Mesenchymal stem cell (in vitro differentiated cells and primary cell): Measurements from ENCODE around the gene TBK1.
A peak's percentile ranks its signal among the peaks of the same experiment; 100 is the strongest.

Source experiments
- DNase-seq: peaks from one replicate; pipeline ENCODE4 v3.0.0-alpha.2; 2013
- H2AFZ ChIP-seq: one replicate; pipeline ENCODE4 v1.6.1; 2013; ENCODE audit warnings: low read depth, mild to moderate bottlenecking, control low read depth, inconsistent platforms, low read length, moderate library complexity
- H2AK5ac ChIP-seq: 2 replicates; pipeline ENCODE4 v1.6.1; 2013; ENCODE audit warnings: low read length, moderate library complexity, mild to moderate bottlenecking, inconsistent platforms; ENCODE audit not compliant: severe bottlenecking
- H2BK120ac ChIP-seq: one replicate; pipeline ENCODE4 v1.6.1; 2013; ENCODE audit warnings: low read depth, mild to moderate bottlenecking, inconsistent platforms, low read length, moderate library complexity
- H2BK12ac ChIP-seq, 2 experiments: one replicate each; pipeline ENCODE4 v1.6.1; 2013; ENCODE audit warnings: inconsistent platforms in 2 of 2, low read length in 2 of 2, mild to moderate bottlenecking in 2 of 2, moderate library complexity in 2 of 2, control low read depth in 1 of 2
- H2BK15ac ChIP-seq: one replicate; pipeline ENCODE4 v1.6.1; 2013; ENCODE audit warnings: mild to moderate bottlenecking, low read depth, inconsistent platforms; ENCODE audit not compliant: poor library complexity, severe bottlenecking
- H2BK5ac ChIP-seq: 2 replicates; pipeline ENCODE4 v1.6.1; 2013; ENCODE audit warnings: low read depth, mild to moderate bottlenecking, low read length, control low read depth, inconsistent platforms; ENCODE audit not compliant: poor library complexity, severe bottlenecking
- H3K14ac ChIP-seq, 2 experiments: one replicate each; pipeline ENCODE4 v1.6.1; 2013; ENCODE audit warnings: inconsistent platforms in 2 of 2, low read length in 2 of 2, control low read depth in 1 of 2, mild to moderate bottlenecking in 1 of 2, moderate library complexity in 1 of 2
- H3K18ac ChIP-seq, 2 experiments: one replicate each; pipeline ENCODE4 v1.6.1; 2013; ENCODE audit warnings: inconsistent platforms in 2 of 2, low read length in 2 of 2, control low read depth in 1 of 2, low read depth in 1 of 2, mild to moderate bottlenecking in 1 of 2
- H3K23ac ChIP-seq, 2 experiments: one replicate each; pipeline ENCODE4 v1.6.1; 2013; ENCODE audit warnings: inconsistent platforms in 2 of 2, low read length in 2 of 2, mild to moderate bottlenecking in 2 of 2, moderate library complexity in 2 of 2, control low read depth in 1 of 2
- H3K27ac ChIP-seq: 2 replicates; pipeline ENCODE4 v1.5.1; 2013; ENCODE audit warnings: mild to moderate bottlenecking, moderate library complexity, low read length, control low read depth, inconsistent platforms; ENCODE audit not compliant: poor library complexity, severe bottlenecking
- H3K27me3 ChIP-seq, 2 experiments: 2 replicates each; pipeline versions ENCODE4 v1.6.1 to v1.7.0; 2013; ENCODE audit warnings: low read length in 2 of 2, mild to moderate bottlenecking in 2 of 2, moderate library complexity in 2 of 2, control low read depth in 1 of 2, inconsistent platforms in 1 of 2; ENCODE audit not compliant: control insufficient read depth in 1 of 2, insufficient read depth in 1 of 2
- H3K36me3 ChIP-seq, 2 experiments: 2 replicates each; pipeline versions ENCODE4 v1.6.1 to v1.7.0; 2013; ENCODE audit warnings: low read length in 2 of 2, control low read depth in 1 of 2, inconsistent platforms in 1 of 2, low read depth in 1 of 2, mild to moderate bottlenecking in 1 of 2; ENCODE audit not compliant: insufficient read depth in 2 of 2, control insufficient read depth in 1 of 2
- H3K4ac ChIP-seq, 2 experiments: one replicate each; pipeline ENCODE4 v1.6.1; 2013; ENCODE audit warnings: inconsistent platforms in 2 of 2, low read length in 2 of 2, mild to moderate bottlenecking in 2 of 2, moderate library complexity in 2 of 2, control low read depth in 1 of 2, low read depth in 1 of 2
- H3K4me1 ChIP-seq: 2 replicates; pipeline ENCODE4 v1.6.1; 2013; ENCODE audit warnings: low read depth, low read length, control low read depth; ENCODE audit not compliant: control insufficient read depth, insufficient read depth
- H3K4me2 ChIP-seq: 2 replicates; pipeline ENCODE4 v1.6.1; 2013; ENCODE audit warnings: low read length, mild to moderate bottlenecking, inconsistent platforms; ENCODE audit not compliant: poor library complexity, severe bottlenecking
- H3K4me3 ChIP-seq, 2 experiments: 2 replicates each; pipeline versions ENCODE4 v1.5.1 to v1.7.0; 2013; ENCODE audit warnings: low read length in 2 of 2, mild to moderate bottlenecking in 2 of 2, control low read depth in 1 of 2, low read depth in 1 of 2; ENCODE audit not compliant: insufficient read depth in 1 of 2
- H3K79me1 ChIP-seq: replicated peaks from 2 replicates; pipeline ENCODE4 v1.6.1; 2013; ENCODE audit warnings: mild to moderate bottlenecking, control low read depth, low read length, inconsistent platforms; ENCODE audit not compliant: poor library complexity, severe bottlenecking
- H3K9ac ChIP-seq: 2 replicates; pipeline ENCODE4 v1.7.0; 2013; ENCODE audit warnings: mild to moderate bottlenecking, low read length, moderate library complexity
- H3K9me3 ChIP-seq: 2 replicates; pipeline ENCODE4 v1.7.0; 2013; ENCODE audit warnings: mild to moderate bottlenecking, low read length; ENCODE audit not compliant: control insufficient read depth
- H4K8ac ChIP-seq: one replicate; pipeline ENCODE4 v1.6.1; 2013; ENCODE audit warnings: inconsistent platforms, mild to moderate bottlenecking, low read length, moderate library complexity
- H4K91ac ChIP-seq: one replicate; pipeline ENCODE4 v1.6.1; 2013; ENCODE audit warnings: mild to moderate bottlenecking, low read length, inconsistent platforms
- WGBS: methylation state at CpG from one replicate; pipeline ENCODE4 v1.1.7; 2013; ENCODE audit warnings: mixed read lengths; 5-methylcytosine and 5-hydroxymethylcytosine counted together

The TBK1 gene

DNA sequence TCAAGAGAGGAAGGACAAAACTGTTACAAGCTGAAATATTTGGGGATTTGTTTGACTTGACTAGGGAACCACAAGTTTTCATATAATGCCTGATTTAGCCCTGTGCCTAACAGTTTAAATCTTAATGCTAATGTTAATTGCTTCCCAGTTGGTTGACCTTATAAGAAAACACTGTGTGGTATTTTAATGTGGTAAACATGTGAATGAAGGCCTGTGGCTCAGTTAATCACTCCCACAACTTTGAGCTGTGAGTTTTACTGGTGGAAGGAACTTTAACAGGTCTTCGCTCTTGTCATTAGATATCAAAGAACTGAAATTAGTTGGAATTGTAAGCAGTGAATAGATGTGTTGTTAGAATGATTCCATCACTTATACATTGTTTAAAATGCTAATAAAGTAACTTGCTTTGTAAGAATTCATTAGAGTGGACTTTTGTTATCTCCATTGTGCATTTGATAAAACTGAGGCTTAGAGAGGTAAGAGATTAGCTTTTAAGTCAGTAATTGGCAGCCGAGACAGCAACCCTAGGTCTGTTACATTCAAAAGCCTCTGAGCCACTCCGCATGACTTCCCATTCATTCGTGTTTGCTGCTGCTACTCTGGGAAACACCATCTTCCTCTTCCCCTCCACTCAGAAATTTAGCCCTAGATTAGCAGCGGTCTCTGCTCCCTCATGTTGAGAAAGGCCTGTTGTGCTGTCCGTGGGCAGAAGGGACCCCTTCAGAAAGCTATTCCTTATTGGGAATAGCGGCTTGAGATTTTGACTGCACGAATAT lies 1.0 kb upstream of the TBK1 start:
- Histone ChIP-seq H2BK15ac (no peak overlapping the region), H3K27ac (peak overlapping the region; percentile 12), H3K23ac (no peak overlapping the region), H4K8ac (no peak overlapping the region), H3K14ac (no peak overlapping the region), H3K27me3 (no peaks in the 10 kb centered on the region), H2BK12ac (no peak overlapping the region), H3K36me3 (peaks cover 12 to 42% of the 10 kb centered on the region in 2 experiments), H2AFZ (no peak overlapping the region), H2BK120ac (no peak overlapping the region), H3K18ac (no peak overlapping the region), H3K4me3 (peak overlapping the region in 1 of 2 experiments; percentile 96), H3K9ac (peak overlapping the region; percentile 98), H3K4ac (no peak overlapping the region), H3K4me1 (peaks cover 3% of the 10 kb centered on the region), H2BK5ac (no peak overlapping the region), H3K4me2 (peak overlapping the region; percentile 82), H2AK5ac (no peak overlapping the region), H3K79me1 (peaks cover 1% of the 10 kb centered on the region), H4K91ac (no peak overlapping the region), H3K9me3 (no peaks in the 10 kb centered on the region)
- peak; percentile 36 for DNase-seq
- WGBS = 8% methylated on average over 6 of the region's 8 CpGs

DNA sequence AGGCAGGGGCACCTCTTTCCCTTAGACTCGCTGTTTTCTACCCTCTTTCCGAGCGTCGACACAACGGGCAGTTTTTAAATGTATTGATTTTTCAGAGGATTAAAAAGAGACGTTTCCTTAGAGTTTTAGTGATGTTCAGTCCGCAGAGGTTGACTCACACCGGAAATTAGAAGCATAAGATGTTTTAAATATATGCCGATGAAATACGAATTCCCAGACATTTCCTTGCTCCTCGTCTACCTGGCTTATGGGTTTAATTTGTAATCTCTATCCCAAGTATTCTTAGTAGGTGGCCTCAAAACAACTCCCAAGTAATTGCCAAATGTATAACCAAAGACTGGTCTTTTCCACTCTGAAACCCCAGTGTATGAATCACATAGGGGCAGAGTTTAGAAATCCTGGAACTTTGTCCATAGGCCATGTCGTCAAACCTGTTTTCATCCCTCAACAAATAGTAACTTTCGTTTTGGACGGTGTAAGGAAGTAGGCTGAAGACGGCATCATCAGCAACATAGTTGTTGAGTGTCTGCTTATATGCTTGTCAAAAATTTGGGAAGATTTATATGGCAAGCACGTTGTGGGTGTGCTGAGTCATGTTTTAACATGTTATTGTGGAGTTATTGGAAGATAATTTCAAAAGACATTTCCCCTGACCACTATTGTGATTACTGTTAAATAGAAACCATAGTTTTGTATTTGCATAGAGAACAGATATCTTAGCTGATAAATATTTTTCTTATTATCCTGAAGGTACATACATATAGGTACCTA lies 824 bp downstream of the TBK1 start:
- Histone ChIP-seq H2AK5ac (no peak overlapping the region), H3K79me1 (peaks cover 1% of the 10 kb centered on the region), H3K23ac (peak overlapping the region in 1 of 2 experiments; percentile 75), H3K4ac (peak overlapping the region; percentile 16 to 81), H4K91ac (no peak overlapping the region), H2AFZ (peak overlapping the region; percentile 33), H3K9me3 (no peaks in the 10 kb centered on the region), H2BK15ac (no peak overlapping the region), H3K4me2 (peak overlapping the region; percentile 71), H2BK5ac (peak overlapping the region; percentile 60), H3K9ac (peak overlapping the region; percentile 98), H3K27me3 (no peaks in the 10 kb centered on the region), H4K8ac (no peak overlapping the region), H3K18ac (peak overlapping the region; percentile 83 to 93), H3K4me3 (peak overlapping the region; percentile 89 to 96), H3K4me1 (peaks cover 3% of the 10 kb centered on the region), H3K14ac (peak overlapping the region in 1 of 2 experiments; percentile 37), H3K36me3 (peaks cover 3 to 36% of the 10 kb centered on the region in 2 experiments), H3K27ac (peak overlapping the region; percentile 65), H2BK12ac (peak overlapping the region in 1 of 2 experiments; percentile 63), H2BK120ac (no peak overlapping the region)
- peak; percentile 97 for DNase-seq
- 0% methylated on average over 10 of the region's 16 CpGs for WGBS

GRCh38 chr12:64455506-64455905 lies 3.6 kb downstream of the TBK1 start:
- no peaks in the 10 kb centered on the region for H3K79me1 ChIP-seq
- no CpG with 5 or more reads among the region's 1 CpG for WGBS
- no peaks in the 10 kb centered on the region for H3K27me3 ChIP-seq
- H3K36me3 ChIP-seq = peaks cover 0 to 31% of the 10 kb centered on the region in 2 experiments
- peaks cover 3% of the 10 kb centered on the region for H3K4me1 ChIP-seq
- H2AK5ac ChIP-seq = no peak overlapping the region
- H3K4ac ChIP-seq = no peak overlapping the region
- no peak overlapping the region for H3K27ac ChIP-seq
- no peak overlapping the region for H3K4me2 ChIP-seq
- H4K8ac ChIP-seq = no peak overlapping the region
- H2AFZ ChIP-seq = no peak overlapping the region
- no peak overlapping the region for H3K14ac ChIP-seq
- H2BK120ac ChIP-seq = no peak overlapping the region
- no peaks in the 10 kb centered on the region for H3K9me3 ChIP-seq
- DNase-seq = no peak
- no peak overlapping the region for H2BK15ac ChIP-seq
- H3K23ac ChIP-seq = no peak overlapping the region
- no peak overlapping the region for H4K91ac ChIP-seq
- no peak overlapping the region for H3K4me3 ChIP-seq
- H2BK12ac ChIP-seq = no peak overlapping the region
- H2BK5ac ChIP-seq = no peak overlapping the region
- H3K18ac ChIP-seq = no peak overlapping the region
- H3K9ac ChIP-seq = peak overlapping the region; percentile 44

DNA sequence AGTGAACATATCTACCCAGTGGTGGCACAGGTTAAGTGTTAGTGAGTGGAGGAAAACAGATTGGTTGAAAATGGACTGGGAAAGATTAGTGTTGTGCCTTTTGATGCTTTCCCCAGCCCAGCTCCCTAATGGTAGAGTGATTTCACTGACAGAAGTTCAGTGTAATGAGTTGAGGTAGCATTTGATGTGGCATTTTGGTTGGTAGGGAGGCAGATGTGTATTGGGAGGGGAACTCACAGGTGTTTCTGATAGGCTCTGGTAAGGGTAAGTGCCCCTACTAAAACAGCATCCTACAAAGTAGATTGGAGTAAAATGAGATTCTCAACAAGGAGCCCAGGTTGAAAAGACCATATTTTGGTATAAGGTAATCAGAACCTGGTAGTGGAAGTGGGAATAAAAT lies 4.2 kb downstream of the TBK1 start:
- no peaks in the 10 kb centered on the region for H3K9me3 ChIP-seq
- H3K27ac ChIP-seq = no peak overlapping the region
- H3K79me1 ChIP-seq = no peaks in the 10 kb centered on the region
- H3K36me3 ChIP-seq = peaks cover 0 to 31% of the 10 kb centered on the region in 2 experiments
- H3K23ac ChIP-seq = no peak overlapping the region
- H2BK120ac ChIP-seq = no peak overlapping the region
- no peaks in the 10 kb centered on the region for H3K27me3 ChIP-seq
- H2BK12ac ChIP-seq = no peak overlapping the region
- no peak overlapping the region for H2BK5ac ChIP-seq
- peaks cover 3% of the 10 kb centered on the region for H3K4me1 ChIP-seq
- H3K4me2 ChIP-seq = no peak overlapping the region
- H4K8ac ChIP-seq = no peak overlapping the region
- H2AFZ ChIP-seq = no peak overlapping the region
- no peak for DNase-seq
- H3K4me3 ChIP-seq = no peak overlapping the region
- H2AK5ac ChIP-seq = no peak overlapping the region
- no peak overlapping the region for H3K18ac ChIP-seq
- H3K9ac ChIP-seq = no peak overlapping the region
- H4K91ac ChIP-seq = no peak overlapping the region
- no peak overlapping the region for H3K14ac ChIP-seq
- H2BK15ac ChIP-seq = no peak overlapping the region
- no peak overlapping the region for H3K4ac ChIP-seq
